HG02884 (cell line): ENCODE results near the gene ST6GALNAC4.
"Not testable (repeated sequence)": the region's sequence is repeated elsewhere in the genome, so short reads cannot be mapped to it uniquely, and the experiment has no call there.

Experiments
- ATAC-seq: cut with Tn5 transposase; IDR thresholded peaks from one replicate; pipeline ENCODE4 v1.9.1; 2021; ENCODE audit warnings: mild to moderate bottlenecking, moderate library complexity; ENCODE audit not compliant: unreplicated experiment

The ST6GALNAC4 gene

GRCh38 chr9:127874301-127875221, 42.3 kb downstream of the ST6GALNAC4 start:
- ATAC-seq, result no peak

- ATAC-seq, result no peak
Measured at GRCh38 chr9:127873886-127874285, 43.0 kb downstream of the ST6GALNAC4 start.

GRCh38 chr9:127873223-127873691, 43.6 kb downstream of the ST6GALNAC4 start:
- ATAC-seq, result no peak

GRCh38 chr9:127872369-127873222, 44.2 kb downstream of the ST6GALNAC4 start:
- ATAC-seq, result no peak

GRCh38 chr9:127871531-127871930, 45.3 kb downstream of the ST6GALNAC4 start:
- ATAC-seq, result no peak

- no peak for ATAC-seq
Measured at GRCh38 chr9:127870887-127871286, 46.0 kb downstream of the ST6GALNAC4 start.

GRCh38 chr9:127870153-127870491, 46.7 kb downstream of the ST6GALNAC4 start:
- not testable (repeated sequence) for ATAC-seq

GRCh38 chr9:127869310-127870152, 47.3 kb downstream of the ST6GALNAC4 start:
- ATAC-seq, result peak; percentile 59

- ATAC-seq, result no peak
Measured at GRCh38 chr9:127868278-127868902, 48.5 kb downstream of the ST6GALNAC4 start.

- ATAC-seq, result no peak
Measured at GRCh38 chr9:127867356-127868277, 49.2 kb downstream of the ST6GALNAC4 start.

- ATAC-seq, result no peak
Measured at GRCh38 chr9:127866535-127866934, 50.3 kb downstream of the ST6GALNAC4 start.

- ATAC-seq, result no peak
Measured at GRCh38 chr9:127865645-127866464, 51.0 kb downstream of the ST6GALNAC4 start.

- ATAC-seq, result no peak
Measured at GRCh38 chr9:127863191-127863621, 53.6 kb downstream of the ST6GALNAC4 start.

GRCh38 chr9:127862075-127863011, 54.5 kb downstream of the ST6GALNAC4 start:
- ATAC-seq, result no peak

GRCh38 chr9:127860779-127861178, 56.1 kb downstream of the ST6GALNAC4 start:
- ATAC-seq, result no peak

GRCh38 chr9:127860260-127860659, 56.6 kb downstream of the ST6GALNAC4 start:
- no peak for ATAC-seq

- ATAC-seq, result no peak
Measured at GRCh38 chr9:127858041-127858512, 58.8 kb downstream of the ST6GALNAC4 start.
